Erythroblast (primary cell): ENCODE measurements around the gene ENTREP1.

Source experiments
- GATA1 ChIP-seq: IDR thresholded peaks from 2 replicates; pipeline ENCODE4 v1.6.1; 2011; ENCODE audit warnings: low read depth, mild to moderate bottlenecking, control low read depth, low read length, moderate library complexity
- POLR2A ChIP-seq: IDR thresholded peaks from 2 replicates; pipeline ENCODE4 v1.6.1; 2011; ENCODE audit warnings: mild to moderate bottlenecking, low read length

GRCh38 chr9:69363191-69363590, 38.2 kb downstream of the ENTREP1 start:
- TF ChIP-seq POLR2A (no peak), GATA1 (no peak)
